Activated CD4-positive, alpha-beta T cell treated with anti-CD3 and anti-CD28 coated beads, Interleukin-2, Interleukin-6, amounts not matched to agents 100 ng/mL and 50 ng/mL, durations not matched to agents 16 hours and 8 hours (primary cell): ENCODE data around the gene CPLANE2.
"Not testable (repeated sequence)": the region's sequence is repeated elsewhere in the genome, so short reads cannot be mapped to it uniquely, and the experiment has no call there.

Source experiments
- DNase-seq: peaks from one replicate; pipeline ENCODE4 v3.0.0-alpha.2; 2020

The CPLANE2 gene

GRCh38 chr1:16236511-16237342 is at the start of gene CPLANE2:
TSS of gene CPLANE2 (minus strand) at chr1:16237183. CDS start at chr1:16236742, 441 bp downstream.
- peak; percentile 97 for DNase-seq

GRCh38 chr1:16286122-16286521 is 49.1 kb upstream of the CPLANE2 start:
- DNase-seq = no peak

- DNase-seq = no peak
Observed at GRCh38 chr1:16281765-16282164, 44.8 kb upstream of the CPLANE2 start.

- no peak for DNase-seq
Observed at GRCh38 chr1:16279186-16279585, 42.2 kb upstream of the CPLANE2 start.

GRCh38 chr1:16276302-16277030 is 39.5 kb upstream of the CPLANE2 start:
- DNase-seq = no peak

- DNase-seq = no peak
Observed at GRCh38 chr1:16275591-16275990, 38.6 kb upstream of the CPLANE2 start.

GRCh38 chr1:16267690-16268180 is 30.8 kb upstream of the CPLANE2 start:
- no peak for DNase-seq

GRCh38 chr1:16266411-16267118 is 29.6 kb upstream of the CPLANE2 start:
- DNase-seq = no peak

- DNase-seq = no peak
Observed at GRCh38 chr1:16262067-16262466, 25.1 kb upstream of the CPLANE2 start.

- DNase-seq = no peak
Observed at GRCh38 chr1:16260814-16261213, 23.8 kb upstream of the CPLANE2 start.

- DNase-seq = no peak
Observed at GRCh38 chr1:16258591-16259135, 21.7 kb upstream of the CPLANE2 start.

GRCh38 chr1:16257968-16258367 is 21.0 kb upstream of the CPLANE2 start:
- no peak for DNase-seq

GRCh38 chr1:16257556-16257955 is 20.6 kb upstream of the CPLANE2 start:
- DNase-seq = not testable (repeated sequence)

- no peak for DNase-seq
Observed at GRCh38 chr1:16256478-16256877, 19.5 kb upstream of the CPLANE2 start.

- DNase-seq = no peak
Observed at GRCh38 chr1:16254263-16254928, 17.4 kb upstream of the CPLANE2 start.

- DNase-seq = no peak
Observed at GRCh38 chr1:16253332-16253922, 16.4 kb upstream of the CPLANE2 start.

GRCh38 chr1:16252912-16253311 is 15.9 kb upstream of the CPLANE2 start:
- DNase-seq = no peak

- no peak for DNase-seq
Observed at GRCh38 chr1:16251381-16251780, 14.4 kb upstream of the CPLANE2 start.

GRCh38 chr1:16250524-16251251 is 13.7 kb upstream of the CPLANE2 start:
- DNase-seq = no peak

GRCh38 chr1:16249596-16250241 is 12.7 kb upstream of the CPLANE2 start:
- no peak for DNase-seq
